HepG2 (cell line): ENCODE measurements around the gene KCNH1. TPM values are rescaled to one million over a fixed set of nuclear protein-coding genes. Genes with fewer than 3 reads are reported as not detected.

Source experiments
- ATAC-seq: fragments of 200-7000 bp; cut with Tn5 transposase; 3 replicates; pipeline ENCODE4 v1.9.1; 2020; ENCODE audit warnings: mild to moderate bottlenecking, moderate library complexity
- BruUV-seq: library from RNA; stranded (reverse); fragments of 400-500 nt; replicated peaks from 2 replicates; lab custom pipeline; 2021; lab: Mats Ljungman, UMichigan
- CTCF ChIA-PET: fragments of 300-600 bp; formaldehyde crosslinking; extraction: SDS; loops from one replicate; lab custom pipeline; 2021; ENCODE audit warnings: low total read pairs, inconsistent platforms, low intra/inter-chr PET ratio; lab: Yijun Ruan, JAX
- POLR2A ChIA-PET: fragments of 350-600 bp; sonication (Branson Sonifier 250); formaldehyde crosslinking; loops from one replicate; lab custom pipeline; 2020; ENCODE audit warnings: antibody characterized with exemption, inconsistent platforms; lab: Yijun Ruan, JAX
- DNase-seq: peaks from one replicate; pipeline ENCODE4 v3.0.0-alpha.2; 2015; ENCODE audit warnings: low spot score
- FAIRE-seq: peaks from 3 replicates; lab custom pipeline; 2011; peaks lifted over from hg19 to GRCh38; lab: Jason Lieb, UNC
- H2AFZ ChIP-seq: one replicate; pipeline ENCODE4 v1.6.1; 2011; ENCODE audit warnings: low read length, inconsistent platforms
- H3K27ac ChIP-seq: fragments of 300-600 bp; 3 replicates; pipeline ENCODE4 v1.8.0; 2011; ENCODE audit warnings: mixed run types, mild to moderate bottlenecking, mixed read lengths, low read length, inconsistent platforms; ENCODE audit not compliant: insufficient read depth; ENCODE audit errors: extremely low read length
- H3K27me3 ChIP-seq, 2 experiments: fragments of 200-600 bp in 1 of 2; 2 replicates in 1 of 2; 3 replicates in 1 of 2; pipeline versions ENCODE4 v1.6.0 to v1.8.0; 2011; ENCODE audit warnings: low read length in 2 of 2, mild to moderate bottlenecking in 2 of 2, moderate library complexity in 2 of 2, inconsistent platforms in 1 of 2; ENCODE audit not compliant: insufficient read depth in 2 of 2, control insufficient read depth in 1 of 2
- H3K36me3 ChIP-seq, 2 experiments: fragments of 200-600 bp in 1 of 2; replicated peaks in 1 of 2; 2 replicates in 1 of 2; 3 replicates in 1 of 2; pipeline versions ENCODE4 v1.5.1 to v1.8.0; 2011; ENCODE audit warnings: low read length in 2 of 2, inconsistent platforms in 1 of 2; ENCODE audit not compliant: insufficient read depth in 2 of 2, control insufficient read depth in 1 of 2
- H3K4me1 ChIP-seq: 2 replicates; pipeline ENCODE4 v1.5.1; 2012; ENCODE audit warnings: low read length, inconsistent platforms; ENCODE audit not compliant: insufficient read depth
- H3K4me2 ChIP-seq: 2 replicates; pipeline ENCODE4 v1.6.0; 2011; ENCODE audit warnings: low read depth, low read length, inconsistent platforms
- H3K4me3 ChIP-seq, 3 experiments: fragments of 200-600 bp in 1 of 3; sonication (generic), shearing (Covaris generic) in 1 of 3; replicated peaks in 1 of 3; 2 replicates each; pipeline ENCODE4 v1.5.1; 2011 to 2016; ENCODE audit warnings: low read length in 3 of 3, inconsistent platforms in 2 of 3, low read depth in 2 of 3, mild to moderate bottlenecking in 2 of 3, control low read depth in 1 of 3, mixed read lengths in 1 of 3; ENCODE audit not compliant: insufficient read depth in 1 of 3
- H3K79me2 ChIP-seq: one replicate; pipeline ENCODE4 v1.6.1; 2011; ENCODE audit warnings: low read length, inconsistent platforms; ENCODE audit not compliant: insufficient read depth
- H3K9ac ChIP-seq: 2 replicates; pipeline ENCODE4 v1.6.0; 2011; ENCODE audit warnings: mild to moderate bottlenecking, low read depth, low read length, inconsistent platforms; ENCODE audit not compliant: insufficient read depth
- H3K9me3 ChIP-seq: 2 replicates; pipeline ENCODE4 v1.5.1; 2012; ENCODE audit warnings: mild to moderate bottlenecking, low read length
- H4K20me1 ChIP-seq: 2 replicates; pipeline ENCODE4 v1.6.0; 2011; ENCODE audit warnings: inconsistent platforms, mild to moderate bottlenecking, low read length, moderate library complexity; ENCODE audit not compliant: insufficient read depth
- FOXP1 ChIP-seq, 2 experiments: fragments of 450-650 bp in 1 of 2; IDR thresholded peaks; 2 replicates each; pipeline ENCODE4 v1.6.1; 2017 to 2018; ENCODE audit warnings: antibody characterized with exemption in 1 of 2
- JUN ChIP-seq: sonication (generic); formaldehyde crosslinking; IDR thresholded peaks from 2 replicates; pipeline ENCODE4 v1.4.0; 2020; ENCODE audit warnings: mild to moderate bottlenecking, missing genetic modification reagents
- KAT2B ChIP-seq: fragments of 150-350 bp; IDR thresholded peaks from 2 replicates; pipeline ENCODE4 v1.6.1; 2014; ENCODE audit warnings: low read depth, low read length, borderline replicate concordance
- PLRG1 ChIP-seq: fragments of 450-650 bp; conservative IDR thresholded peaks from 2 replicates; pipeline ENCODE4 v1.6.1; 2016
- TCF7 ChIP-seq: sonication (generic); IDR thresholded peaks from 2 replicates; pipeline ENCODE4 v1.6.1; 2016; ENCODE audit warnings: antibody characterized with exemption, low read depth
- TRAFD1 ChIP-seq: sonication (generic); formaldehyde crosslinking; IDR thresholded peaks from 2 replicates; pipeline ENCODE4 v1.5.1; 2020; ENCODE audit warnings: missing genetic modification reagents, mild to moderate bottlenecking, borderline replicate concordance
- YEATS2 ChIP-seq: sonication (generic); formaldehyde crosslinking; IDR thresholded peaks from 2 replicates; pipeline ENCODE4 v1.4.0; 2020; ENCODE audit warnings: missing genetic modification reagents, borderline replicate concordance
- ZBTB8A ChIP-seq: sonication (generic); formaldehyde crosslinking; IDR thresholded peaks from 2 replicates; pipeline ENCODE4 v1.4.0; 2020; ENCODE audit warnings: mild to moderate bottlenecking, low read depth, missing genetic modification reagents, borderline replicate concordance
- ZFYVE20 ChIP-seq: sonication (generic); formaldehyde crosslinking; IDR thresholded peaks from 2 replicates; pipeline ENCODE4 v1.8.0; 2023; ENCODE audit warnings: low read depth, mild to moderate bottlenecking, moderate library complexity, missing genetic modification reagents, borderline replicate concordance
- ZKSCAN8 ChIP-seq: IDR thresholded peaks from 2 replicates; pipeline ENCODE4 v1.6.1; 2016; ENCODE audit warnings: borderline replicate concordance, missing genetic modification reagents, missing compliant biosample characterization
- ZNF260 ChIP-seq: sonication (generic); formaldehyde crosslinking; IDR thresholded peaks from 2 replicates; pipeline ENCODE4 v1.4.0; 2020; ENCODE audit warnings: missing genetic modification reagents, low read depth, mild to moderate bottlenecking, borderline replicate concordance
- ZNF776 ChIP-seq: sonication (generic); formaldehyde crosslinking; IDR thresholded peaks from 2 replicates; pipeline ENCODE4 v1.4.0; 2020; ENCODE audit warnings: mild to moderate bottlenecking, missing genetic modification reagents
- ZNF878 ChIP-seq: sonication (generic); formaldehyde crosslinking; IDR thresholded peaks from 2 replicates; pipeline ENCODE4 v1.8.1; 2023; ENCODE audit warnings: mild to moderate bottlenecking, missing genetic modification reagents, moderate library complexity
- WGBS: methylation state at CpG from one replicate; pipeline ENCODE4 v1.1.6; 2017; ENCODE audit warnings: low lambda C conversion rate; 5-methylcytosine and 5-hydroxymethylcytosine counted together
- in situ Hi-C: cut with HindIII; loops from 2 replicates; pipeline ENCODE4 v1.10.0; 2017; ENCODE audit warnings: low pct_unique_long_range_greater_than_20kb; ENCODE audit not compliant: extremely low pct_ligation_motif_present
- intact Hi-C: fragments of 100-400 bp; cut with micrococcal nuclease; formaldehyde crosslinking; loops from one replicate; pipeline ENCODE4 v1.10.0; 2022; ENCODE audit not compliant: unreplicated experiment
- polyA plus RNA-seq, 8 experiments: library from polyadenylated mRNA; depleted of rRNA in 3 of 8; stranded (reverse) in 7 of 8; unstranded in 1 of 8; fragments of >200 nt; fragmentation: Illumina TruSeq in 4 of 8; extraction: Trizol in 4 of 8; gene quantifications; 2 replicates each; pipeline versions ENCODE4 v1.2.1 to v1.2.3, GENCODE V29; 2011 to 2016; ENCODE audit warnings: low read depth in 4 of 8, missing spikeins in 1 of 8, mixed read lengths in 1 of 8; ENCODE audit not compliant: insufficient read depth in 1 of 8
- total RNA-seq, 5 experiments: library from RNA; depleted of rRNA; stranded (reverse); fragments of >200 nt; fragmentation: Illumina TruSeq; extraction: Trizol; gene quantifications; 2 replicates each; pipeline ENCODE4 v1.2.3, GENCODE V29; 2016; ENCODE audit warnings: low read depth in 1 of 5
- TF ChIP-seq, protein P1 (sequence below), 2 experiments: sonication (generic) in 1 of 2; formaldehyde crosslinking in 1 of 2; IDR thresholded peaks; 2 replicates each; pipeline versions ENCODE4 v1.4.0 to v1.6.1; 2016 to 2020; ENCODE audit warnings: borderline replicate concordance in 1 of 2, low read depth in 1 of 2, mild to moderate bottlenecking in 1 of 2, missing genetic modification reagents in 1 of 2

Gene KCNH1
- total and polyA plus RNA-seq, 2 of the 13 experiments (the other 11 are each of a cell fraction or from before 2014, with no cell fraction given) = not detected

- Histone ChIP-seq H3K4me1 (no peaks in the 10 kb centered on the region), H3K27me3 (no peaks in the 10 kb centered on the region), H2AFZ (no peak overlapping the region), H3K9me3 (peaks cover 13% of the 10 kb centered on the region), H3K9ac (no peak overlapping the region), H3K4me3 (no peak overlapping the region), H3K36me3 (no peaks in the 10 kb centered on the region), H4K20me1 (no peaks in the 10 kb centered on the region), H3K4me2 (no peak overlapping the region), H3K27ac (no peak overlapping the region), H3K79me2 (no peaks in the 10 kb centered on the region)
- ChIA-PET POLR2A (no interaction called here), CTCF (no interaction called here)
- FAIRE-seq = no peak
- 3% methylated on average over 2 of the region's 2 CpGs for WGBS
- ATAC-seq = no peak
- DNase-seq = no peak
- TF ChIP-seq ZFYVE20 (CRISPR knock-in tag) (no peak), TCF7 (no peak), FOXP1 (IDR thresholded peaks at IDR 0.05) (no peak), FOXP1 (CRISPR knock-in tag; IDR thresholded peaks at IDR 0.05) (no peak), ZBTB8A (no peak), PLRG1 (no peak)
- in situ Hi-C loops = no loop called here
- BruUV-seq = no TSS peak
- intact Hi-C loops = no loop called here
Measured at GRCh38 chr1:211174375-211174774, 40.4 kb upstream of the KCNH1 start.

DNA sequence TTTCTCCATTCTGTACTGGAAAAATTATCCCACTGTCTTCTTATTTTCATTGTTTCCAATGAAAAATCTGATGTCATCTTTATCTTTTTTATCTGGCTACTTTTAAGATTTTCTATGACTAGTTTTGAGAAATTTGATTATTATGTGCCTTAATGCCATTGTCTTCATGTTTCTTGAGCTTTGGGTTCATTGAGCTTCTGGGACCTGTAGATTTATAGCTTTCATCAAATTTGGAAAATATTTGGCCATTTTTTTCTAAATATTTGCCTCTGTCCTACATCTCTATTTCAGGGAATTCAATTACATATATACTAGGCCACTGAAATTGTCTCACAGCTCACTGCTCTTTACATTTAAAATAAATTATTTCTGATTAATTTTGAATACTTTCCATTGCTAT lies 38.7 kb upstream of the KCNH1 start:
- no peak overlapping the region for H3K9ac ChIP-seq
- H3K4me3 ChIP-seq = no peak overlapping the region
- intact Hi-C loops = no loop called here
- CTCF ChIA-PET = no interaction called here
- H4K20me1 ChIP-seq = no peaks in the 10 kb centered on the region
- no peak overlapping the region for H2AFZ ChIP-seq
- H3K9me3 ChIP-seq = peaks cover 20% of the 10 kb centered on the region
- no peak overlapping the region for H3K27ac ChIP-seq
- BruUV-seq = no TSS peak
- in situ Hi-C loops = no loop called here
- FAIRE-seq = no peak
- H3K79me2 ChIP-seq = no peaks in the 10 kb centered on the region
- no peak for DNase-seq
- H3K4me2 ChIP-seq = no peak overlapping the region
- POLR2A ChIA-PET = no interaction called here
- ATAC-seq = no peak
- H3K27me3 ChIP-seq = no peaks in the 10 kb centered on the region
- H3K36me3 ChIP-seq = no peaks in the 10 kb centered on the region
- H3K4me1 ChIP-seq = no peaks in the 10 kb centered on the region
- no peak for TF ChIP-seq KAT2B
- no peak for TF ChIP-seq JUN
- no peak for TF ChIP-seq ZKSCAN8
- no peak for TF ChIP-seq ZNF260 (CRISPR knock-in tag)
- TF ChIP-seq, protein P1, sequence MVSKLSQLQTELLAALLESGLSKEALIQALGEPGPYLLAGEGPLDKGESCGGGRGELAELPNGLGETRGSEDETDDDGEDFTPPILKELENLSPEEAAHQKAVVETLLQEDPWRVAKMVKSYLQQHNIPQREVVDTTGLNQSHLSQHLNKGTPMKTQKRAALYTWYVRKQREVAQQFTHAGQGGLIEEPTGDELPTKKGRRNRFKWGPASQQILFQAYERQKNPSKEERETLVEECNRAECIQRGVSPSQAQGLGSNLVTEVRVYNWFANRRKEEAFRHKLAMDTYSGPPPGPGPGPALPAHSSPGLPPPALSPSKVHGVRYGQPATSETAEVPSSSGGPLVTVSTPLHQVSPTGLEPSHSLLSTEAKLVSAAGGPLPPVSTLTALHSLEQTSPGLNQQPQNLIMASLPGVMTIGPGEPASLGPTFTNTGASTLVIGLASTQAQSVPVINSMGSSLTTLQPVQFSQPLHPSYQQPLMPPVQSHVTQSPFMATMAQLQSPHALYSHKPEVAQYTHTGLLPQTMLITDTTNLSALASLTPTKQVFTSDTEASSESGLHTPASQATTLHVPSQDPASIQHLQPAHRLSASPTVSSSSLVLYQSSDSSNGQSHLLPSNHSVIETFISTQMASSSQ (IDR thresholded peaks at IDR 0.05; ENCODE audit: low read depth) = no peak
- TF ChIP-seq, protein P1 (CRISPR knock-in tag; IDR thresholded peaks at IDR 0.05; ENCODE audit: borderline replicate concordance) = no peak
- TF ChIP-seq ZNF878 (CRISPR knock-in tag) = no peak
- TF ChIP-seq ZNF776 (CRISPR knock-in tag) = no peak
- TF ChIP-seq TRAFD1 (CRISPR knock-in tag) = no peak
- TF ChIP-seq YEATS2 = no peak
